ENCODE measurements around the gene PLBD1.

DNA sequence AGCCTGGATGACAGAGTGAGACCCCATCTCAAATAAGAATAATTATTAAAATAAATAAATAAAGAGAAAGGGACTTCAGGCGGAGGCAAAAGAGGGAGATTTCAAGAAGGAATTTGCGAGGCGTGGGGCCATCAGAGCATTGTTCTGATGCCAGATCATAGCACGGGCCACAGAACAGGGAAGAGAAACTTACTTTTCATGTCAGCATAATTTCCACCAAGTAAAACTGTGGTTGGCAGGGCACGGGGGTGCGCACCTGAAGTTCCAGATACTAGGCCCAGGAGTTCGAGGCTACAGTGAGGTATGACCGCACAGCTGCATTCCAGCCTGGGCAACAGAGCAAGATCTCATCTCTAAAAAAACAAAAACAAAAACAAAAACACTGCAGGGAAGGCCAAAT lies 11.0 kb upstream of the PLBD1 start:
- TF ChIP-seq, protein P1, sequence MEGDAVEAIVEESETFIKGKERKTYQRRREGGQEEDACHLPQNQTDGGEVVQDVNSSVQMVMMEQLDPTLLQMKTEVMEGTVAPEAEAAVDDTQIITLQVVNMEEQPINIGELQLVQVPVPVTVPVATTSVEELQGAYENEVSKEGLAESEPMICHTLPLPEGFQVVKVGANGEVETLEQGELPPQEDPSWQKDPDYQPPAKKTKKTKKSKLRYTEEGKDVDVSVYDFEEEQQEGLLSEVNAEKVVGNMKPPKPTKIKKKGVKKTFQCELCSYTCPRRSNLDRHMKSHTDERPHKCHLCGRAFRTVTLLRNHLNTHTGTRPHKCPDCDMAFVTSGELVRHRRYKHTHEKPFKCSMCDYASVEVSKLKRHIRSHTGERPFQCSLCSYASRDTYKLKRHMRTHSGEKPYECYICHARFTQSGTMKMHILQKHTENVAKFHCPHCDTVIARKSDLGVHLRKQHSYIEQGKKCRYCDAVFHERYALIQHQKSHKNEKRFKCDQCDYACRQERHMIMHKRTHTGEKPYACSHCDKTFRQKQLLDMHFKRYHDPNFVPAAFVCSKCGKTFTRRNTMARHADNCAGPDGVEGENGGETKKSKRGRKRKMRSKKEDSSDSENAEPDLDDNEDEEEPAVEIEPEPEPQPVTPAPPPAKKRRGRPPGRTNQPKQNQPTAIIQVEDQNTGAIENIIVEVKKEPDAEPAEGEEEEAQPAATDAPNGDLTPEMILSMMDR (conservative IDR thresholded peaks at IDR 0.05; ENCODE audit: low read length) = no peak
- TF ChIP-seq EZH2phosphoT487 (IDR thresholded peaks at IDR 0.05; ENCODE audit: borderline replicate concordance, low read depth, low read length) = no peak
